PC-9 (cell line): Measurements from ENCODE around the gene BUD31. TPM values are rescaled to one million over a fixed set of nuclear protein-coding genes. Genes with fewer than 3 reads are reported as not detected.

ENCODE experiments used
- BruUV-seq: library from RNA; stranded (reverse); fragments of 400-500 nt; replicated peaks from 2 replicates; lab custom pipeline; 2021; lab: Mats Ljungman, UMichigan
- CTCF ChIA-PET: fragments of 300-600 bp; sonication (Branson Sonifier 250); formaldehyde crosslinking; loops from one replicate; lab custom pipeline; 2022; ENCODE audit warnings: antibody characterized with exemption; lab: Charles Lee
- POLR2A ChIA-PET: fragments of 300-600 bp; sonication (Branson Sonifier 250); formaldehyde crosslinking; loops from one replicate; lab custom pipeline; 2022; ENCODE audit warnings: antibody characterized with exemption; ENCODE audit not compliant: unreplicated experiment; lab: Charles Lee
- DNase-seq, 2 experiments: peaks; one replicate each; pipeline versions ENCODE4 v3.0.0 to v3.0.0-alpha.2; 2015 to 2022; ENCODE audit warnings: mixed read lengths in 1 of 2
- H2AFZ ChIP-seq: fragments of 200-600 bp; sonication (generic); 2 replicates; pipeline ENCODE4 v1.8.1; 2017; ENCODE audit warnings: antibody characterized with exemption
- H3F3A ChIP-seq: fragments of 200-600 bp; sonication (generic); 2 replicates; pipeline ENCODE4 v1.8.1; 2017; ENCODE audit warnings: antibody characterized with exemption, mild to moderate bottlenecking, low read depth; ENCODE audit not compliant: insufficient read depth
- H3K27ac ChIP-seq: fragments of 200-600 bp; sonication (generic); 2 replicates; pipeline ENCODE4 v1.6.1; 2016; ENCODE audit warnings: mixed run types
- H3K27me3 ChIP-seq: fragments of 200-600 bp; sonication (generic); 2 replicates; pipeline ENCODE4 v1.6.1; 2016; ENCODE audit warnings: low read depth, mixed run types; ENCODE audit not compliant: insufficient read depth
- H3K36me3 ChIP-seq: fragments of 200-600 bp; sonication (generic); 2 replicates; pipeline ENCODE4 v1.6.1; 2016; ENCODE audit warnings: low read depth, mixed run types
- H3K4me1 ChIP-seq: fragments of 200-600 bp; sonication (generic); replicated peaks from 2 replicates; pipeline ENCODE4 v1.6.1; 2016; ENCODE audit warnings: mixed run types; ENCODE audit not compliant: insufficient read depth
- H3K4me2 ChIP-seq: fragments of 200-600 bp; sonication (generic); 2 replicates; pipeline ENCODE4 v1.6.1; 2017; ENCODE audit warnings: mixed run types
- H3K4me3 ChIP-seq: fragments of 200-600 bp; sonication (generic); 2 replicates; pipeline ENCODE4 v1.6.1; 2016; ENCODE audit warnings: mixed run types
- H3K79me2 ChIP-seq: fragments of 200-600 bp; sonication (generic); 2 replicates; pipeline ENCODE4 v1.6.1; 2017; ENCODE audit warnings: low read depth, mixed run types
- H3K9me2 ChIP-seq: fragments of 200-600 bp; sonication (generic); 2 replicates; pipeline ENCODE4 v1.8.1; 2017; ENCODE audit warnings: mild to moderate bottlenecking; ENCODE audit not compliant: insufficient read depth
- H3K9me3 ChIP-seq: fragments of 200-600 bp; sonication (generic); 2 replicates; pipeline ENCODE4 v1.8.1; 2016; ENCODE audit warnings: low read depth; ENCODE audit not compliant: insufficient read depth
- H4K20me1 ChIP-seq: fragments of 200-600 bp; sonication (generic); 2 replicates; pipeline ENCODE4 v1.8.1; 2017; ENCODE audit not compliant: insufficient read depth
- EZH2 ChIP-seq: fragments of 200-600 bp; sonication (generic); IDR thresholded peaks from 2 replicates; pipeline ENCODE4 v1.8.0; 2017; ENCODE audit warnings: antibody characterized with exemption, low read depth
- intact Hi-C: fragments of 100-400 bp; cut with micrococcal nuclease; formaldehyde crosslinking; loops from one replicate; pipeline ENCODE4 v1.10.0; 2022; ENCODE audit not compliant: unreplicated experiment
- total RNA-seq: library from RNA; stranded (reverse); gene quantifications from 2 replicates; pipeline ENCODE4 v1.2.3, GENCODE V29; 2021
- TF ChIP-seq, protein P1 (sequence below): fragments of 200-600 bp; sonication (generic); conservative IDR thresholded peaks from 2 replicates; pipeline ENCODE4 v1.6.1; 2017; ENCODE audit warnings: mixed run types, antibody characterized with exemption, mild to moderate bottlenecking, moderate library complexity

Gene BUD31
- total RNA-seq, 1 experiment from 2014 or later = 167 TPM

DNA sequence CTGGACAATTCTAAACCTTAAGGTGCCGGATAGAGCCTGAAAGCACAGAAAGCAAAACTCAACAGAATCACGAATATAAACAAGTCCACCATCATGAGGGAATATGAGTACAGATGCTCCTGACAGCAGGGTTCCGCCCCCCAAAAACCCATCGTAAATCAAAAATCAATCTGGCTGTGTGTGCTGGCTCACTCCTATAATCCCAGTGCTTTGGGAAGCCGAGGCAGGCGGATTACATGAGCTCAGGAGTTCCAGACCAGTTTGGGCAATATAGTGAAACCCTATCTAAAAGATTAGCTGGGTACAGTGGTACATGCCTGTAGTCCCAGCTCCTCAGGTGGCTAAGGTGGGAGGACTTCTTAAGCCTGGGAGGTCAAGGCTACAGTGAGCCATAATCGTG, 12.2 kb downstream of the BUD31 start:
- H3K4me2 ChIP-seq = no peak overlapping the region
- no peaks in the 10 kb centered on the region for H3K9me2 ChIP-seq
- peaks cover 17% of the 10 kb centered on the region; the same call in 1 of the 2 replicates for H3F3A ChIP-seq
- peaks cover 16% of the 10 kb centered on the region for H4K20me1 ChIP-seq
- ChIA-PET POLR2A (no interaction called here), CTCF (no interaction called here)
- no peaks in the 10 kb centered on the region for H3K4me1 ChIP-seq
- H3K27ac ChIP-seq = no peak overlapping the region
- no TSS peak for BruUV-seq
- H2AFZ ChIP-seq = no peak overlapping the region
- no peaks in the 10 kb centered on the region for H3K9me3 ChIP-seq
- H3K4me3 ChIP-seq = no peak overlapping the region
- H3K27me3 ChIP-seq = no peaks in the 10 kb centered on the region
- intact Hi-C loops = no loop called here
- H3K79me2 ChIP-seq = no peaks in the 10 kb centered on the region
- H3K36me3 ChIP-seq = peaks cover 8% of the 10 kb centered on the region; the same call in 1 of the 2 replicates
- DNase-seq = no peak
- no peak for TF ChIP-seq EZH2
- TF ChIP-seq, protein P1, sequence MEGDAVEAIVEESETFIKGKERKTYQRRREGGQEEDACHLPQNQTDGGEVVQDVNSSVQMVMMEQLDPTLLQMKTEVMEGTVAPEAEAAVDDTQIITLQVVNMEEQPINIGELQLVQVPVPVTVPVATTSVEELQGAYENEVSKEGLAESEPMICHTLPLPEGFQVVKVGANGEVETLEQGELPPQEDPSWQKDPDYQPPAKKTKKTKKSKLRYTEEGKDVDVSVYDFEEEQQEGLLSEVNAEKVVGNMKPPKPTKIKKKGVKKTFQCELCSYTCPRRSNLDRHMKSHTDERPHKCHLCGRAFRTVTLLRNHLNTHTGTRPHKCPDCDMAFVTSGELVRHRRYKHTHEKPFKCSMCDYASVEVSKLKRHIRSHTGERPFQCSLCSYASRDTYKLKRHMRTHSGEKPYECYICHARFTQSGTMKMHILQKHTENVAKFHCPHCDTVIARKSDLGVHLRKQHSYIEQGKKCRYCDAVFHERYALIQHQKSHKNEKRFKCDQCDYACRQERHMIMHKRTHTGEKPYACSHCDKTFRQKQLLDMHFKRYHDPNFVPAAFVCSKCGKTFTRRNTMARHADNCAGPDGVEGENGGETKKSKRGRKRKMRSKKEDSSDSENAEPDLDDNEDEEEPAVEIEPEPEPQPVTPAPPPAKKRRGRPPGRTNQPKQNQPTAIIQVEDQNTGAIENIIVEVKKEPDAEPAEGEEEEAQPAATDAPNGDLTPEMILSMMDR = no peak

DNA sequence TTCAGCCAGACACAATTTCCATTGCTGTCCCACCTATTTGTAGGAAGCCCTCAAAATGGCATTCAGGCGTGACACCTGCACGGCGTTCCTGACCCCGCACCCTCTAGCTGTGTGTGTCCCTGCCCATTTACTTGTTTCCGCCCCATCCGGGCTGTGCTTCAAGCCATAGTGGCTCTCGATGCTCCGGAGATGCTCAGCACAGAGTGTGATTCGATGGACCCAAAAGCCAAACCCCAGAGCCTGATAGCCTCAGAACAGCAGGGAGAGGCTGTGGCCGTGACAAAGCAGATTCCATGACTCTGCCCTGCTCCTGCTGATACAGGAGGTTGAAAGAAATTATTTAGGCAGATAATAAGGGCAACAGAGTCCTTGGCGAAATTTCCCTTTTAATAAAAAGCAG, 13.4 kb downstream of the BUD31 start:
- intact Hi-C loops = no loop called here
- Histone ChIP-seq H3K4me1 (no peaks in the 10 kb centered on the region), H3F3A (peaks cover 16% of the 10 kb centered on the region; the same call in 1 of the 2 replicates), H3K4me3 (no peak overlapping the region), H3K36me3 (no peaks in the 10 kb centered on the region), H3K27me3 (no peaks in the 10 kb centered on the region), H2AFZ (no peak overlapping the region), H3K9me3 (no peaks in the 10 kb centered on the region), H3K9me2 (no peaks in the 10 kb centered on the region), H3K4me2 (no peak overlapping the region), H3K27ac (no peak overlapping the region), H4K20me1 (peaks cover 10% of the 10 kb centered on the region), H3K79me2 (no peaks in the 10 kb centered on the region)
- ChIA-PET CTCF (no interaction called here), POLR2A (interaction anchor here (0.6 kb wide), 1 partner anchor 14 kb away, joined by 11 read pairs; the partner anchor contains the start of genes BUD31 and PDAP1)
- BruUV-seq = no TSS peak
- no peak for TF ChIP-seq EZH2
- TF ChIP-seq, protein P1 = no peak
- no peak for DNase-seq

DNA sequence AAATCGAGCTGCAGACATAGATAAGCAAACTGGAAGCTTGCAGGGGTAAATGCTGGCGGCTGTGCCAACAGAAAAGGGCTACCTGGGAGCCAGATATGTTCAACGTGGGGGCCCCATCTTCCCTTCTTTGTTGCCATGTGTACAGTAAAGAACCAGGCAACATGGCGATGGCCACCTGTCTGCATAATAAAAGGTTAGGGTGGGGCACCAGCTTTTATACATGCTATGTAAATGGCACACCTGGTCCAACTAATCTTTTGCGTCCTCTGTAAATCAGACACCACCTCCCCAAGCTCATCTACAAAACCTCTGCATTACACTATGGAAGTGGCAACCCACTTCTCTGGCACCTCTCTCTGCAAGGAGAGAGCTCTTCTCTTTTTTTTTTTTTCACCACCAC, 13.9 kb downstream of the BUD31 start:
- Histone ChIP-seq H3K9me2 (no peaks in the 10 kb centered on the region), H3K27me3 (no peaks in the 10 kb centered on the region), H3K9me3 (no peaks in the 10 kb centered on the region), H3K4me1 (no peaks in the 10 kb centered on the region), H3K79me2 (no peaks in the 10 kb centered on the region), H3K36me3 (no peaks in the 10 kb centered on the region), H3K4me2 (no peak overlapping the region), H2AFZ (no peak overlapping the region), H3F3A (peaks cover 12% of the 10 kb centered on the region; the same call in 1 of the 2 replicates), H3K27ac (no peak overlapping the region), H4K20me1 (peaks cover 7% of the 10 kb centered on the region; the same call in 1 of the 2 replicates), H3K4me3 (no peak overlapping the region)
- ChIA-PET CTCF (no interaction called here), POLR2A (interaction anchor here (0.6 kb wide), 1 partner anchor 14 kb away, joined by 11 read pairs; the partner anchor contains the start of genes BUD31 and PDAP1)
- intact Hi-C loops = no loop called here
- no peak for DNase-seq
- BruUV-seq = no TSS peak
- TF ChIP-seq, protein P1 = no peak
- no peak for TF ChIP-seq EZH2
